CD14-positive monocyte (primary cell): ENCODE results near the gene SMIM8. TPM values are rescaled to one million over a fixed set of nuclear protein-coding genes. Genes with fewer than 3 reads are reported as not detected.

Source experiments
- DNase-seq, 3 donors: peaks; one replicate each; pipeline ENCODE4 v3.0.0-alpha.2; 2011 to 2022
- H2AFZ ChIP-seq: 2 replicates; pipeline ENCODE4 v1.6.0; 2012; ENCODE audit warnings: mild to moderate bottlenecking, low read depth, low read length, inconsistent platforms; ENCODE audit not compliant: insufficient read depth, poor library complexity, severe bottlenecking
- H3K27ac ChIP-seq, 2 donors: 1 replicate in 1 of 2; 2 replicates in 1 of 2; pipeline ENCODE4 v1.5.1; 2012 to 2013; ENCODE audit warnings: low read length in 2 of 2, control low read depth in 1 of 2, inconsistent platforms in 1 of 2, low read depth in 1 of 2, mild to moderate bottlenecking in 1 of 2
- H3K27me3 ChIP-seq, 2 donors: one replicate each; pipeline versions ENCODE4 v1.6.0 to v1.6.1; 2011 to 2013; ENCODE audit warnings: low read length in 2 of 2; ENCODE audit not compliant: control insufficient read depth in 2 of 2, insufficient read depth in 2 of 2
- H3K36me3 ChIP-seq, 2 donors: replicated peaks in 1 of 2; 1 replicate in 1 of 2; 2 replicates in 1 of 2; pipeline versions ENCODE4 v1.5.1 to v1.6.1; 2012 to 2013; ENCODE audit warnings: low read length in 2 of 2, control low read depth in 1 of 2, inconsistent platforms in 1 of 2, mild to moderate bottlenecking in 1 of 2; ENCODE audit not compliant: insufficient read depth in 2 of 2, control insufficient read depth in 1 of 2
- H3K4me1 ChIP-seq, 2 donors: 1 replicate in 1 of 2; 2 replicates in 1 of 2; pipeline versions ENCODE4 v1.5.1 to v1.6.1; 2012 to 2013; ENCODE audit warnings: low read length in 2 of 2, control low read depth in 1 of 2, inconsistent platforms in 1 of 2, mild to moderate bottlenecking in 1 of 2, moderate library complexity in 1 of 2; ENCODE audit not compliant: insufficient read depth in 2 of 2, control insufficient read depth in 1 of 2
- H3K4me2 ChIP-seq: replicated peaks from 2 replicates; pipeline ENCODE3; 2012; ENCODE audit warnings: low read length, moderate library complexity, mild to moderate bottlenecking; ENCODE audit not compliant: poor library complexity, severe bottlenecking; ENCODE audit errors: extremely low read depth
- H3K4me3 ChIP-seq, 3 experiments: fragments of 200-600 bp in 1 of 3; sonication (generic) in 1 of 3; replicated peaks in 1 of 3; 1 replicate in 2 of 3; 2 replicates in 1 of 3; pipeline ENCODE4 v1.5.1; 2011 to 2013; ENCODE audit warnings: low read length in 3 of 3, mild to moderate bottlenecking in 3 of 3, control low read depth in 2 of 3, low read depth in 2 of 3, inconsistent platforms in 1 of 3, moderate library complexity in 1 of 3
- H3K79me2 ChIP-seq: 2 replicates; pipeline ENCODE4 v1.6.0; 2012; ENCODE audit warnings: mild to moderate bottlenecking, control low read depth, inconsistent platforms, low read length, moderate library complexity; ENCODE audit not compliant: insufficient read depth
- H3K9ac ChIP-seq: 2 replicates; pipeline ENCODE4 v1.6.0; 2017; ENCODE audit warnings: low read length, mild to moderate bottlenecking; ENCODE audit not compliant: insufficient read depth, poor library complexity, severe bottlenecking
- H3K9me3 ChIP-seq, 2 donors: replicated peaks in 1 of 2; 1 replicate in 1 of 2; 2 replicates in 1 of 2; pipeline versions ENCODE4 v1.5.1 to v1.6.1; 2012 to 2013; ENCODE audit warnings: low read length in 2 of 2, control low read depth in 1 of 2; ENCODE audit not compliant: control insufficient read depth in 1 of 2, insufficient read depth in 1 of 2
- H4K20me1 ChIP-seq: 2 replicates; pipeline ENCODE4 v1.6.0; 2012; ENCODE audit warnings: mild to moderate bottlenecking, low read length, control low read depth, moderate library complexity; ENCODE audit not compliant: insufficient read depth
- H3K27ac Mint-ChIP-seq, 7 donors: one replicate each; pipeline ENCODE4 v1.8.0; 2020; ENCODE audit warnings: mild to moderate bottlenecking in 7 of 7, mixed read lengths in 7 of 7, moderate library complexity in 6 of 7, inconsistent platforms in 2 of 7
- H3K27me3 Mint-ChIP-seq, 3 donors: one replicate each; pipeline ENCODE4 v1.8.0; 2021 to 2022; ENCODE audit warnings: low read depth in 3 of 3, mild to moderate bottlenecking in 3 of 3, mixed read lengths in 3 of 3, moderate library complexity in 3 of 3, inconsistent platforms in 1 of 3
- H3K36me3 Mint-ChIP-seq, 2 donors: one replicate each; pipeline ENCODE4 v1.8.0; 2020; ENCODE audit warnings: mixed read lengths in 2 of 2, inconsistent platforms in 1 of 2, mild to moderate bottlenecking in 1 of 2
- H3K4me1 Mint-ChIP-seq: one replicate; pipeline ENCODE4 v1.8.0; 2020; ENCODE audit warnings: mild to moderate bottlenecking, mixed read lengths
- H3K4me3 Mint-ChIP-seq, 2 donors: one replicate each; pipeline ENCODE4 v1.8.0; 2020; ENCODE audit warnings: mild to moderate bottlenecking in 2 of 2, mixed read lengths in 2 of 2, moderate library complexity in 1 of 2
- H3K9me3 Mint-ChIP-seq, 7 donors: one replicate each; pipeline ENCODE4 v1.8.0; 2020 to 2022; ENCODE audit warnings: mixed read lengths in 7 of 7, mild to moderate bottlenecking in 6 of 7, moderate library complexity in 6 of 7, inconsistent platforms in 2 of 7
- CTCF ChIP-seq: fragments of 200-600 bp; IDR thresholded peaks from one replicate; pipeline ENCODE4 v1.8.0; 2022; ENCODE audit warnings: antibody characterized with exemption, mild to moderate bottlenecking
- WGBS: methylation state at CpG from one replicate; pipeline ENCODE4 v1.1.5; 2013; ENCODE audit warnings: missing lambda C conversion rate; ENCODE audit not compliant: insufficient coverage; 5-methylcytosine and 5-hydroxymethylcytosine counted together
- intact Hi-C, 2 donors: fragments of 100-400 bp; cut with micrococcal nuclease; formaldehyde crosslinking; loops; one replicate each; pipeline versions ENCODE4 v1.15.0 to v1.15.1; 2023
- polyA plus RNA-seq, 3 donors: library from polyadenylated mRNA; depleted of rRNA in 1 of 3; unstranded in 2 of 3; stranded (reverse) in 1 of 3; fragments of 300-500 nt in 2 of 3; fragments of >200 nt in 1 of 3; fragmentation: Illumina TruSeq in 2 of 3; gene quantifications; 1 replicate in 2 of 3; 2 replicates in 1 of 3; pipeline ENCODE4 v1.2.3, GENCODE V29; 2012 to 2021

Gene SMIM8
- polyA plus RNA-seq, 3 donors, result 2.0 to 8.2 (median 5.9) TPM

- Mint-ChIP-seq H3K4me3 (no peak overlapping the region), H3K27ac (no peak overlapping the region), H3K9me3 (peaks cover 3 to 13% (median 6%) of the 10 kb centered on the region in 7 donors), H3K27me3 (peaks cover 9 to 12% (median 9%) of the 10 kb centered on the region in 3 donors), H3K4me1 (no peaks in the 10 kb centered on the region), H3K36me3 (no peaks in the 10 kb centered on the region)
- Histone ChIP-seq H3K4me1 (no peaks in the 10 kb centered on the region), H3K4me3 (no peak overlapping the region), H3K27ac (no peak overlapping the region), H3K27me3 (peaks cover 0 to 4% of the 10 kb centered on the region in 2 donors), H4K20me1 (no peaks in the 10 kb centered on the region), H3K4me2 (no peak overlapping the region), H3K36me3 (no peaks in the 10 kb centered on the region), H3K79me2 (no peaks in the 10 kb centered on the region), H3K9me3 (no peaks in the 10 kb centered on the region), H3K9ac (no peak overlapping the region), H2AFZ (no peak overlapping the region)
- no peak for DNase-seq
- WGBS, result 76% methylated on average over 4 of the region's 4 CpGs
- TF ChIP-seq CTCF, result no peak
- intact Hi-C loops, result no loop called here
Observed at GRCh38 chr6:87308970-87309369, 13.4 kb upstream of the SMIM8 start.

- Mint-ChIP-seq H3K4me1 (no peaks in the 10 kb centered on the region), H3K27me3 (peaks cover 15 to 20% (median 18%) of the 10 kb centered on the region in 3 donors), H3K9me3 (peaks cover 0 to 2% (median 2%) of the 10 kb centered on the region in 7 donors), H3K27ac (no peak overlapping the region), H3K4me3 (no peak overlapping the region), H3K36me3 (no peaks in the 10 kb centered on the region)
- no peak overlapping the region for H3K4me3 ChIP-seq
- intact Hi-C loops, result no loop called here
- no peak overlapping the region for H3K27ac ChIP-seq
- no peak for DNase-seq
- H3K4me2 ChIP-seq, result no peak overlapping the region
- no peak overlapping the region for H2AFZ ChIP-seq
- no peaks in the 10 kb centered on the region for H3K4me1 ChIP-seq
- H3K9ac ChIP-seq, result no peak overlapping the region
- H3K27me3 ChIP-seq, result peaks cover 0 to 6% of the 10 kb centered on the region in 2 donors
- no peaks in the 10 kb centered on the region for H3K9me3 ChIP-seq
- no peaks in the 10 kb centered on the region for H3K36me3 ChIP-seq
- no peaks in the 10 kb centered on the region for H3K79me2 ChIP-seq
- no peak for TF ChIP-seq CTCF
- WGBS, result no CpG with 5 or more reads among the region's 1 CpG
- no peaks in the 10 kb centered on the region for H4K20me1 ChIP-seq
Observed at GRCh38 chr6:87312860-87313259, 9.5 kb upstream of the SMIM8 start.
